HS-5 (cell line): ENCODE data around the gene ANTKMT.
"Not testable (repeated sequence)": the region's sequence is repeated elsewhere in the genome, so short reads cannot be mapped to it uniquely, and the experiment has no call there.

Experiments
- DNase-seq: peaks from one replicate; pipeline ENCODE4 v3.0.0-alpha.2; 2012; ENCODE audit warnings: low read depth

ANTKMT gene

GRCh38 chr16:743794-744500 is 23.0 kb downstream of the ANTKMT start:
- DNase-seq, result no peak

GRCh38 chr16:745739-746138 is 24.8 kb downstream of the ANTKMT start:
- no peak for DNase-seq

- no peak for DNase-seq
Observed at GRCh38 chr16:746637-747036, 25.7 kb downstream of the ANTKMT start.

- no peak for DNase-seq
Observed at GRCh38 chr16:747978-748746, 27.2 kb downstream of the ANTKMT start.

GRCh38 chr16:749010-749409 is 28.1 kb downstream of the ANTKMT start:
- DNase-seq, result peak; percentile 44

- no peak for DNase-seq
Observed at GRCh38 chr16:750485-750884, 29.5 kb downstream of the ANTKMT start.

- no peak for DNase-seq
Observed at GRCh38 chr16:751152-752006, 30.4 kb downstream of the ANTKMT start.

- no peak for DNase-seq
Observed at GRCh38 chr16:752007-752312, 31.0 kb downstream of the ANTKMT start.

GRCh38 chr16:754121-754607 is 33.2 kb downstream of the ANTKMT start:
- not testable (repeated sequence) for DNase-seq

GRCh38 chr16:754656-755055 is 33.7 kb downstream of the ANTKMT start:
- no peak for DNase-seq

GRCh38 chr16:756428-756827 is 35.5 kb downstream of the ANTKMT start:
- DNase-seq, result no peak

GRCh38 chr16:759110-759910 is 38.4 kb downstream of the ANTKMT start:
- DNase-seq, result no peak

GRCh38 chr16:760065-760464 is 39.1 kb downstream of the ANTKMT start:
- no peak for DNase-seq

GRCh38 chr16:760545-761343 is 39.8 kb downstream of the ANTKMT start, which contains the start of gene MSLN:
Gene MSLN (plus strand): TSS chr16:760734. CDS start chr16:762681, 1,947 bp downstream.
- no peak for DNase-seq

- no peak for DNase-seq
Observed at GRCh38 chr16:761625-762513, 40.9 kb downstream of the ANTKMT start.

- no peak for DNase-seq
Observed at GRCh38 chr16:762595-763268, 41.8 kb downstream of the ANTKMT start.

GRCh38 chr16:763369-764183 is 42.6 kb downstream of the ANTKMT start:
- no peak for DNase-seq

- DNase-seq, result no peak
Observed at GRCh38 chr16:764184-764750, 43.3 kb downstream of the ANTKMT start.
